GM12878 (cell line): Measurements from ENCODE around the gene SASH1. TPM values are rescaled to one million over a fixed set of nuclear protein-coding genes. Genes with fewer than 3 reads are reported as not detected.

Experiments used
- ATAC-seq: fragments of 200-7000 bp; cut with Tn5 transposase; 3 replicates; pipeline ENCODE4 v1.9.1; 2020; ENCODE audit warnings: mild to moderate bottlenecking, moderate library complexity
- BruUV-seq: library from RNA; stranded (reverse); fragments of 400-500 nt; replicated peaks from 2 replicates; lab custom pipeline; 2021; lab: Mats Ljungman, UMichigan
- CTCF ChIA-PET: fragments of 300-600 bp; sonication (Branson Sonifier 250); formaldehyde crosslinking; extraction: SDS; loops from one replicate; lab custom pipeline; 2021; ENCODE audit warnings: inconsistent platforms; lab: Yijun Ruan, JAX
- POLR2A ChIA-PET: fragments of 350-600 bp; formaldehyde crosslinking; extraction: SDS; loops from one replicate; lab custom pipeline; 2021; ENCODE audit warnings: inconsistent platforms; lab: Charles Lee
- RAD21 ChIA-PET: fragments of 300-600 bp; sonication (Branson Sonifier 250); formaldehyde crosslinking; loops from one replicate; lab custom pipeline; 2023; ENCODE audit warnings: antibody characterized with exemption; ENCODE audit not compliant: unreplicated experiment; lab: Charles Lee
- SMC1A ChIA-PET: fragments of 300-600 bp; sonication (Branson Sonifier 250); formaldehyde crosslinking; loops from one replicate; lab custom pipeline; 2023; ENCODE audit not compliant: unreplicated experiment, uncharacterized antibody; lab: Charles Lee
- DNase-seq: peaks from one replicate; pipeline ENCODE4 v3.0.0-alpha.2; 2011; ENCODE audit warnings: low read depth, low spot score
- FAIRE-seq: peaks from 3 replicates; lab custom pipeline; 2011; peaks lifted over from hg19 to GRCh38; lab: Jason Lieb, UNC
- H2AFZ ChIP-seq: 2 replicates; pipeline ENCODE4 v1.6.0; 2011; ENCODE audit warnings: low read depth, low read length, control low read depth; ENCODE audit not compliant: control insufficient read depth
- H3K27ac ChIP-seq: 2 replicates; pipeline ENCODE4 v1.5.1; 2011; ENCODE audit warnings: control low read depth; ENCODE audit not compliant: control insufficient read depth, insufficient read depth
- H3K27me3 ChIP-seq, 2 experiments: replicated peaks in 1 of 2; 2 replicates each; pipeline versions ENCODE4 v1.6.0 to v1.6.1; 2011; ENCODE audit warnings: low read length in 1 of 2; ENCODE audit not compliant: control insufficient read depth in 2 of 2, insufficient read depth in 2 of 2
- H3K36me3 ChIP-seq, 2 experiments: 2 replicates each; pipeline ENCODE4 v1.5.1; 2011; ENCODE audit warnings: low read length in 1 of 2; ENCODE audit not compliant: control insufficient read depth in 2 of 2, insufficient read depth in 2 of 2
- H3K4me1 ChIP-seq: 2 replicates; pipeline ENCODE4 v1.6.1; 2011; ENCODE audit warnings: mild to moderate bottlenecking, low read length, moderate library complexity, mixed read lengths; ENCODE audit not compliant: control insufficient read depth, insufficient read depth
- H3K4me2 ChIP-seq: 2 replicates; pipeline ENCODE4 v1.6.0; 2011; ENCODE audit warnings: control low read depth; ENCODE audit not compliant: control insufficient read depth, insufficient read depth
- H3K4me3 ChIP-seq: fragments of 200-600 bp; sonication (generic); 2 replicates; pipeline ENCODE4 v1.5.1; 2016
- H3K79me2 ChIP-seq: 2 replicates; pipeline ENCODE4 v1.6.0; 2011; ENCODE audit warnings: low read length; ENCODE audit not compliant: control insufficient read depth, insufficient read depth
- H3K9ac ChIP-seq: 2 replicates; pipeline ENCODE4 v1.8.0; 2011; ENCODE audit warnings: low read length, control low read depth, mixed read lengths; ENCODE audit not compliant: control insufficient read depth, insufficient read depth
- H3K9me3 ChIP-seq: replicated peaks from 3 replicates; pipeline ENCODE4 v1.5.1; 2011; ENCODE audit warnings: mild to moderate bottlenecking, low read length; ENCODE audit not compliant: control insufficient read depth, insufficient read depth
- H4K20me1 ChIP-seq: 2 replicates; pipeline ENCODE4 v1.6.0; 2011; ENCODE audit not compliant: control insufficient read depth, insufficient read depth
- CHD1 ChIP-seq: IDR thresholded peaks from 2 replicates; pipeline ENCODE4 v1.6.1; 2012; ENCODE audit warnings: low read depth, low read length, improper control_type of control experiment
- EED ChIP-seq: sonication (generic); IDR thresholded peaks from 2 replicates; pipeline ENCODE4 v1.6.1; 2016; ENCODE audit warnings: antibody characterized with exemption, low read depth
- EZH2 ChIP-seq: IDR thresholded peaks from 2 replicates; pipeline ENCODE4 v1.6.1; 2012; ENCODE audit warnings: low read depth, mild to moderate bottlenecking, control low read depth, inconsistent platforms, low read length, borderline replicate concordance; ENCODE audit not compliant: control insufficient read depth
- FOXM1 ChIP-seq: IDR thresholded peaks from 2 replicates; pipeline ENCODE4 v1.6.1; 2012; ENCODE audit warnings: low read depth, mild to moderate bottlenecking, inconsistent platforms, low read length, moderate library complexity
- KLF5 ChIP-seq: fragments of 450-650 bp; IDR thresholded peaks from 2 replicates; pipeline ENCODE4 v1.6.1; 2014; ENCODE audit warnings: mild to moderate bottlenecking; ENCODE audit not compliant: partially characterized antibody
- MEF2B ChIP-seq: fragments of 450-650 bp; IDR thresholded peaks from 2 replicates; pipeline ENCODE4 v1.6.1; 2018; ENCODE audit warnings: mild to moderate bottlenecking, moderate library complexity; ENCODE audit not compliant: partially characterized antibody, poor library complexity, severe bottlenecking
- POLR2A ChIP-seq: IDR thresholded peaks from 2 replicates; pipeline ENCODE4 v1.6.1; 2011; ENCODE audit warnings: low read depth, mild to moderate bottlenecking, low read length
- SIN3A ChIP-seq: IDR thresholded peaks from 2 replicates; pipeline ENCODE4 v1.6.1; 2012; ENCODE audit warnings: low read depth, low read length, improper control_type of control experiment
- SMARCA5 ChIP-seq: fragments of 450-650 bp; IDR thresholded peaks from 2 replicates; pipeline ENCODE4 v1.6.1; 2017; ENCODE audit warnings: mild to moderate bottlenecking
- SP1 ChIP-seq: IDR thresholded peaks from one replicate; pipeline ENCODE4 v1.6.1; 2011; ENCODE audit warnings: low read depth, low read length
- SPI1 ChIP-seq: IDR thresholded peaks from 2 replicates; pipeline ENCODE4 v1.6.1; 2011; ENCODE audit warnings: low read depth, mild to moderate bottlenecking, low read length, moderate library complexity, borderline replicate concordance; ENCODE audit not compliant: insufficient read depth
- SREBF1 ChIP-seq: IDR thresholded peaks from 2 replicates; pipeline ENCODE4 v1.6.1; 2012; ENCODE audit warnings: mild to moderate bottlenecking, low read length
- SUPT20H ChIP-seq: IDR thresholded peaks from 2 replicates; pipeline ENCODE4 v1.6.1; 2011; ENCODE audit warnings: low read depth, mild to moderate bottlenecking, low read length, moderate library complexity, borderline replicate concordance; ENCODE audit not compliant: control insufficient read depth
- WRNIP1 ChIP-seq: IDR thresholded peaks from 2 replicates; pipeline ENCODE4 v1.6.1; 2011; ENCODE audit warnings: low read depth, low read length, improper control_type of control experiment, borderline replicate concordance
- WGBS: methylation state at CpG from one replicate; pipeline ENCODE4 v1.1.6; 2016; ENCODE audit warnings: low lambda C conversion rate; ENCODE audit not compliant: insufficient replicate concordance, insufficient coverage; ENCODE audit errors: missing lambda C conversion rate; 5-methylcytosine and 5-hydroxymethylcytosine counted together
- in situ Hi-C: fragments of 300-500 bp; cut with MboI; formaldehyde crosslinking; loops from 9 replicates; pipeline ENCODE4 v1.14.3; 2018; ENCODE audit warnings: mixed read lengths
- intact Hi-C: fragments of 100-400 bp; cut with micrococcal nuclease; formaldehyde crosslinking; loops from one replicate; pipeline ENCODE4 v1.14.2; 2022; ENCODE audit not compliant: unreplicated experiment
- polyA plus RNA-seq, 11 experiments: library from polyadenylated mRNA; depleted of rRNA in 4 of 11; unstranded in 6 of 11; stranded (reverse) in 5 of 11; fragments of >200 nt; fragmentation: Nextera tagmentation in 4 of 11; fragmentation: Illumina TruSeq in 1 of 11; extraction: Ambion mirVana in 4 of 11; extraction: Trizol in 1 of 11; gene quantifications; 1 replicate in 1 of 11; 2 replicates in 10 of 11; pipeline versions ENCODE4 v1.2.1 to v1.2.3, GENCODE V29; 2011 to 2016; ENCODE audit warnings: inconsistent platforms in 2 of 11, missing spikeins in 2 of 11, low read depth in 1 of 11
- total RNA-seq, 4 experiments: library from RNA; depleted of rRNA in 3 of 4; stranded (reverse); fragments of >200 nt in 3 of 4; fragmentation: Illumina TruSeq in 1 of 4; extraction: Trizol in 1 of 4; gene quantifications; 2 replicates each; pipeline versions ENCODE4 v1.2.1 to v1.2.3, GENCODE V29; 2013 to 2021
- TF ChIP-seq, protein P1 (sequence below): fragments of 450-650 bp; conservative IDR thresholded peaks from 2 replicates; pipeline ENCODE4 v1.6.1; 2017; ENCODE audit warnings: mild to moderate bottlenecking, moderate library complexity
- TF ChIP-seq, protein P2 (sequence below): fragments of 150-350 bp; IDR thresholded peaks from 2 replicates; pipeline ENCODE4 v1.6.1; 2014; ENCODE audit warnings: mild to moderate bottlenecking, low read depth, low read length
- TF ChIP-seq, protein P3 (sequence below): IDR thresholded peaks from 2 replicates; pipeline ENCODE4 v1.6.1; 2012; ENCODE audit warnings: low read depth, low read length, improper control_type of control experiment

Gene SASH1
- total and polyA plus RNA-seq, 10 of the 15 experiments (the other 5 are each of a cell fraction or from before 2014, with no cell fraction given), result 0.01 to 0.73 (median 0.14) TPM; not detected in 4

DNA sequence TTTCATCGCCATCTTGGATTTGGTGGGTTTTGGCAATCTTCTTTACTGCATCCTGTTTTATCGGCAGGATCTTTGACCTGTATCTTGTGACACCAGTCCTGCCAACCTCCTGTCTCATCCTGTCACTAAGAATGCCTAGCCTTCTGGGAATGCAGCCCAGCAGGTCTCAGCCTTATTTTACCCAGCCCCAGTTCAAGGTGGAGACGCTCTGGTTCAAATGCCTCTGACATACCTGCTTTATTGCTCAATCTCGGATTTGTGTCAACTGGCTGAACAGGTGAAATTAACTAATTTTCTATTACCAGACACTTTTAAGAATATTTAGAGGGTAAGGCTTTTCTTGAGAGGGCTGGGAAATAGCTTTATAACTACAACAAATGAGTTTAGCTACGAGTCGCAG lies 102.5 kb downstream of the SASH1 start:
- ChIA-PET RAD21 (no interaction called here), CTCF (interaction anchor here (1.1 kb wide), 1 partner anchor 27 kb away, joined by 5 read pairs; no protein-coding TSS in a partner anchor), SMC1A (no interaction called here), POLR2A (no interaction called here)
- H4K20me1 ChIP-seq, result no peaks in the 10 kb centered on the region
- BruUV-seq, result no TSS peak
- H3K4me2 ChIP-seq, result no peak overlapping the region
- no peaks in the 10 kb centered on the region for H3K79me2 ChIP-seq
- TF ChIP-seq SREBF1 (no peak), SUPT20H (no peak), CHD1 (no peak), SMARCA5 (no peak), POLR2A (no peak), EED (no peak), SPI1 (no peak), EZH2 (no peak), SIN3A (no peak), KLF5 (no peak), WRNIP1 (no peak), SP1 (no peak), FOXM1 (no peak), MEF2B (no peak)
- TF ChIP-seq, protein P1, sequence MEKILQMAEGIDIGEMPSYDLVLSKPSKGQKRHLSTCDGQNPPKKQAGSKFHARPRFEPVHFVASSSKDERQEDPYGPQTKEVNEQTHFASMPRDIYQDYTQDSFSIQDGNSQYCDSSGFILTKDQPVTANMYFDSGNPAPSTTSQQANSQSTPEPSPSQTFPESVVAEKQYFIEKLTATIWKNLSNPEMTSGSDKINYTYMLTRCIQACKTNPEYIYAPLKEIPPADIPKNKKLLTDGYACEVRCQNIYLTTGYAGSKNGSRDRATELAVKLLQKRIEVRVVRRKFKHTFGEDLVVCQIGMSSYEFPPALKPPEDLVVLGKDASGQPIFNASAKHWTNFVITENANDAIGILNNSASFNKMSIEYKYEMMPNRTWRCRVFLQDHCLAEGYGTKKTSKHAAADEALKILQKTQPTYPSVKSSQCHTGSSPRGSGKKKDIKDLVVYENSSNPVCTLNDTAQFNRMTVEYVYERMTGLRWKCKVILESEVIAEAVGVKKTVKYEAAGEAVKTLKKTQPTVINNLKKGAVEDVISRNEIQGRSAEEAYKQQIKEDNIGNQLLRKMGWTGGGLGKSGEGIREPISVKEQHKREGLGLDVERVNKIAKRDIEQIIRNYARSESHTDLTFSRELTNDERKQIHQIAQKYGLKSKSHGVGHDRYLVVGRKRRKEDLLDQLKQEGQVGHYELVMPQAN, result no peak
- TF ChIP-seq, protein P2, sequence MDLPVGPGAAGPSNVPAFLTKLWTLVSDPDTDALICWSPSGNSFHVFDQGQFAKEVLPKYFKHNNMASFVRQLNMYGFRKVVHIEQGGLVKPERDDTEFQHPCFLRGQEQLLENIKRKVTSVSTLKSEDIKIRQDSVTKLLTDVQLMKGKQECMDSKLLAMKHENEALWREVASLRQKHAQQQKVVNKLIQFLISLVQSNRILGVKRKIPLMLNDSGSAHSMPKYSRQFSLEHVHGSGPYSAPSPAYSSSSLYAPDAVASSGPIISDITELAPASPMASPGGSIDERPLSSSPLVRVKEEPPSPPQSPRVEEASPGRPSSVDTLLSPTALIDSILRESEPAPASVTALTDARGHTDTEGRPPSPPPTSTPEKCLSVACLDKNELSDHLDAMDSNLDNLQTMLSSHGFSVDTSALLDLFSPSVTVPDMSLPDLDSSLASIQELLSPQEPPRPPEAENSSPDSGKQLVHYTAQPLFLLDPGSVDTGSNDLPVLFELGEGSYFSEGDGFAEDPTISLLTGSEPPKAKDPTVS, result no peak
- TF ChIP-seq, protein P3, sequence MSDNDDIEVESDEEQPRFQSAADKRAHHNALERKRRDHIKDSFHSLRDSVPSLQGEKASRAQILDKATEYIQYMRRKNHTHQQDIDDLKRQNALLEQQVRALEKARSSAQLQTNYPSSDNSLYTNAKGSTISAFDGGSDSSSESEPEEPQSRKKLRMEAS, result no peak
- no peaks in the 10 kb centered on the region for H3K36me3 ChIP-seq
- H3K4me1 ChIP-seq, result no peaks in the 10 kb centered on the region
- 42% methylated on average over 6 of the region's 6 CpGs for WGBS
- H3K27ac ChIP-seq, result no peak overlapping the region
- FAIRE-seq (no peak), ATAC-seq (no peak), DNase-seq (no peak)
- H2AFZ ChIP-seq, result no peak overlapping the region
- no peak overlapping the region for H3K9ac ChIP-seq
- no peaks in the 10 kb centered on the region for H3K9me3 ChIP-seq
- intact Hi-C loops, result no loop called here
- H3K4me3 ChIP-seq, result no peak overlapping the region
- in situ Hi-C loops, result no loop called here
- H3K27me3 ChIP-seq, result no peaks in the 10 kb centered on the region; a peak in 2 of 4 replicates
